ENCODE results near the gene IQCE.
"Not testable (repeated sequence)": the region's sequence is repeated elsewhere in the genome, so short reads cannot be mapped to it uniquely, and the experiment has no call there.

The IQCE gene

DNA sequence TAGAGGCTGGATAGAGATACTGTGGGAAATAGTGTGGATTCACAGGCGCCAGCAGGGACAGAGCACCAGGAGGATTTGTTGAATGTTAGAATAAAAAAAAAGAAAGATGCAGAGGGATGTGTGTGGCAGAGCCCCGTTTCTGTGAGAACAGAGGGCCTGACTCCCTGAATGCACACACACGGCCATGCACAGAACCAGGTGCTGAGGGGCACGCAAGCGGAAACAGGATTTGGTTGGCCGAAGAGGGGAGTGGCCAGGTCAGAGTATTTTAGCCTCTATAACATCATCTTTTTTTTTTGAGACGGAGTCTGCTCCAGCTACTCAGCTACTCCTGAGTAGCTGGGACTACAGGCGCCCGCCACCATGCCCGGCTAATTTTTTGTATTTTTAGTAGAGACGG is 21.9 kb downstream of the IQCE start:
- no peak for DNase-seq

DNA sequence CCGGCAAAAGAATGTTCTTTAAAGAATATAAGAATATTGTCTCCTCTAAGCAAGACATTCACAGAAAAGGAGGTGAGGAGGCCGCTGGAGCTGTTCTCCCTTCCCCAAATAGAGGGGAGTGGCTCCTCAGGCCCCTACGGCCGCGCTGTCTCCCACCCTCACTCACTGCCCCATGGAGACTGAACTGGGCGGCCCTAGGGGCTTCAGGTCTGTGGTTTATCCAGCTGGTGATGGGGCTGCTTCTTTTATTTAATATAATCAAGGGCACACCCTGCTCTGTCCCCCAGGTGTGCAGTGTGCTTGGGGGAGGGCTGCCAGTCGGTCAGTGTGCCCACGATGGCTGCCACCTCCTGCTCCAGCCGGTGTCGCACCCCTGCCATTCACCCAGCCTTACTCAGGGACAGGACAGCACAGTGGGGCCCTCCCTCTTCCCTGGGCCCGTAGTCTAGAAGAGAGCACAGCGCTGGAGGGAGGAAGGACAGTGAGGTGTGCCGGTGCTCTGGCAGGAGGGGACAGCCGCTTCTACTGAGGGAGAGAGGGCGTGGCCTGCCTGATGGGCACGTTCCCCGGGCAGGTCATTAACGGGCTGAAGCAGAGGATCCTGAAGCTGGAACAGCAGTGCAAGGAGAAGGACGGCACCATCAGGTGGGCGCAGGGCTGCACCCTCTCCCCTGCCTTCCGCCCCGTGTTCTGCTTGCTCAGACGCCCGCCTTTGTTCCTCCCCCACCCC is 23.4 kb downstream of the IQCE start:
- DNase-seq: no peak

GRCh38 chr7:2583798-2584580 is 25.2 kb downstream of the IQCE start:
- no peak for DNase-seq

- DNase-seq: no peak
Observed at GRCh38 chr7:2585446-2585845, 26.7 kb downstream of the IQCE start.

GRCh38 chr7:2586326-2587020 is 27.7 kb downstream of the IQCE start:
- no peak for DNase-seq

GRCh38 chr7:2587134-2587533 is 28.4 kb downstream of the IQCE start:
- no peak for DNase-seq

DNA sequence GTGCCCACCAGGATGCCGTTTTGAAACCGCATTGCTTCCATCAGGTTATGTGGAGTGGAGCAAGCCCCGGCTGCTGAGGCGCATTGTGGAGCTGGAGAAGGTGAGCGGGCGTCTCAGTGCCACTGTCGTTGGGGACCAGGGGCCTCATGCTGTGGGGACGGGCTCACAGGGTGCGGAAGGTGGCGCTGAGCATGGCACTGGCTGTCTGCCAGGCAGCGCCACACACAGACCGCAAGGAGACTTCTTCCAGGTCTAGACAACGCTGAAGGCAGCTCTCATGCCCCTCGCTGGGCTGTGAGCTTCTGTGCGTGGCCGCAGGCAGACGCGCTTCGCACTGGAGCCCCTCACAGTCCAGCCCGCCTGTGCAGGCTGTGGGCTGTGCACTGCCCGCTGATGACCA is 29.0 kb downstream of the IQCE start:
- no peak for DNase-seq

- DNase-seq: no peak
Observed at GRCh38 chr7:2589341-2589740, 30.6 kb downstream of the IQCE start.

GRCh38 chr7:2589941-2590340 is 31.2 kb downstream of the IQCE start:
- DNase-seq: not testable (repeated sequence)

DNA sequence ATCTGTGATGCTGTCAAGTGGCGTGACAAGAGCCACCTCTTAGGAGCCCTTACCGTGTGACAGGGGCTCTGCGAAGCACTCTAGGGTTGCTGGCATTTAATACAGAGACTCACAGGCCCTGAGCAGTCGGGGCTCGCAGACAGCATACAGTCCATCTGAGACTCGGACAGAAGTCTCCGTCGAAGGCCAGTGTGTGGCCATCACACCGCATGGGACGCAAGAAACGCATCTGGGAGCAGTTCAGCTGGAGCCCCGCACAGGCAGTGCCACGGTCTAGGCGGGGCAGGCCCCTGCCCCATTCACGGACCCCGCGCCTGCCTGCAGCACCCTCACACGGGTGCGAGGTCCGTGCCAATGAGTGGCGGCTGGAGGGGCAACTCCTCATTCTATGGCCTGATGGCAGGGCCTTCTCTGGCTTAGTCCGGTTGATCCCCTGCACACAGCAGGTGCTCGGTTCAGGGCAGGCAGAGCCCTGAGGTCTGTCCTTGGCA is 33.6 kb downstream of the IQCE start:
- no peak for DNase-seq

- no peak for DNase-seq
Observed at GRCh38 chr7:2593036-2593727, 34.4 kb downstream of the IQCE start.

DNA sequence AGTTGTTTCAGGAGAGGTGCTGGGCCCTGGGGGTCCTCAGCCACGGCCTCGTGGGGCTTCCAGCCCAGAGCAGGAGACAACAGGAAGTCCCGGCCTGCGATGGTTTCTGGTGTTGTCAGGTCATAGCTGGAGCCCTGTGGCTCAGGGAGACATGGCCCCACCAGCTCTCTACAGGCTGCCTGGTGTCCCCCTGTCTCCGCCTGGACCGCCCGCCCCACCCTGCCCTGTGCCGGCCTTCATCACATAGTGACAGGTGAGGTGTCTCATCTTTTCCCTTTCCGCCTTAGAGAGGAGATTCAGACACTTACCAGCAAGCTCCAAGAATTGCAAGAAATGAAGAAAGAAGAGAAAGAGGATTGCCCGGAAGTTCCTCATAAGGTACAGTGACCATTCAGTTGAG is 35.8 kb downstream of the IQCE start:
- no peak for DNase-seq

- no peak for DNase-seq
Observed at GRCh38 chr7:2595258-2595860, 36.6 kb downstream of the IQCE start.

- no peak for DNase-seq
Observed at GRCh38 chr7:2596464-2597272, 37.9 kb downstream of the IQCE start.

DNA sequence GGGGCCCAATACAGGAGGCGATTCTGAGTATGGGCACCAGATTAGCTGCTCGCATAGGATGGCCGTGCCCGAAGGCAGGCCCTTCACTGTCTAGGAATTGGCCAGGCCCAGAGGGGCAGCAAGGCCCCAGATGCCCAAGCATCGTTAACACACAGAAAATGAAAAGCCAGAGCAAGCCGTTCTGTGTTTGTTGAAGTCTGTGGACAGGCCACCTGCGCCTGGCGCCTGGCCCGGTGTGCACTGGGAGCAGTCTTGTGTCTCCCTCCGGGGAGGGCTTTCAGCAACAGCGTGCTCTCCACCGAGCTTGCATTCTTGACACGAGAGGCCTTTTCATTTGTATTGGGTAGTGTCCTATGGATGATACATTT is 38.5 kb downstream of the IQCE start:
- no peak for DNase-seq

DNA sequence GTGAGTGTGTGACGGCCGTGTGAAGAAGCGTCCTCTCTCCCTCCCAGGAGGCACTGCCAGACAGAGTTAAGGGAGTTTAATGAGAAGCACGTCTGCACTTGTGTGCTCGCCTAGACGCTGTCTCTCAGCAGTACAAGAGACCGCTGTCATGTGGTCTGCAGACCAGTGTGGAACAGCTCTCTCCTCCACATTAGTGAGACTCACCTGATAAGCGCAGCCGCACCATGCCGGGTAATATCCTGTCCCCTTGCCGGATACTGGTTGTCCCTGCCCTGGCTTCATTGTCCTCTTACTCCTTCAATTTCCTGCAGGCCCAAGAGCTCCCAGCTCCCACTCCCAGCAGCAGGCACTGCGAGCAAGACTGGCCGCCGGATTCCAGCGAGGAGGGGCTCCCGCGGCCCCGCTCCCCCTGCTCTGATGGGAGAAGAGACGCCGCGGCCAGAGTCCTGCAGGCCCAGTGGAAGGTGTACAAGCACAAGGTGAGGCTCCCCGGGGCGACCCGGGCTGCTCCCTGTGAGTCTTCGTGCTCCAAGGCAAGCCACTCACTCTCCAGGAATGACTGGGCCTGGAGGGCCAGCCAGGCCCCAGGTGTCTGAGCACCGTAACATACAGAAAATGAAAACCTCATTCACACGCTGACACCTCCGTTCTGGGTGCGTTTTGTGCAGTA is 39.5 kb downstream of the IQCE start:
- DNase-seq: no peak

DNA sequence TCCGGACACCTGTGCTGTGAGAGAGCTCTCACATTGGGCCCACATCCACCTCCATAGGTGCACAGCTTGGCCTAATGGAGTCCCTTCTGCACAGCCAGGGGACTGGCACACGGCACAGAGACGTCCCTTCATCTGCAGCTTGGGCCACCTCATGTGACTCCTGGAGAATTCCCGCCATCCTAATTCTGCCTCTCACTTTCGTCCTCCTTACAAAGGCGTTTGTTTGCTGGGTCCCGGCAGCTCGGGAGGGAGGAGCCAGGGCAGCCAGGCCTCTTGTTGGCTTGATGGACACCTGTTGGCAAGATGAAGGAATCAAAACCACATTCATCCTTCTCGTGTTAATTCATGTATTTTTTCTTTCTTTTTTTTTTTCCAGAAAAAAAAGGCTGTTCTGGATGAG is 42.3 kb downstream of the IQCE start:
- no peak for DNase-seq

DNA sequence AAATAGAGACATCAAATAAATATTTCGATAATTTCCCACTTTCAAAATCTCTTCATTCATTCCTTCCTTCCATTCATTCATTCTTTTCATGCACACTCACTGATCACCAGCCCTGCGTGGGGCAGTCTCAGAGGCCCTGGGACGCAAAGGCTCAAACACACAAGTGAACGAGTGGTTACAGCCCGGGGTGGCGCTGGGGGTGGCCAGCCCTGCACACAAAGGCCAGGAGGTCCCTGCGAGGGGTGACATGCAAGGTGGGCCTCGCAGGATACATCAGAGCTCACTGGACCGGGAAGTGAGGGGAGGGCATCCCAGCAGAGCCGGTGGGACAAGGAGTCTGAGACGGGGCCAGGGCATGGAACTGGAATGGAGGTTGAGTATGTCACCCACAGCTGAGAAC is 43.1 kb downstream of the IQCE start:
- DNase-seq: no peak

GRCh38 chr7:2602406-2603043 is 43.7 kb downstream of the IQCE start:
- DNase-seq: no peak

DNA sequence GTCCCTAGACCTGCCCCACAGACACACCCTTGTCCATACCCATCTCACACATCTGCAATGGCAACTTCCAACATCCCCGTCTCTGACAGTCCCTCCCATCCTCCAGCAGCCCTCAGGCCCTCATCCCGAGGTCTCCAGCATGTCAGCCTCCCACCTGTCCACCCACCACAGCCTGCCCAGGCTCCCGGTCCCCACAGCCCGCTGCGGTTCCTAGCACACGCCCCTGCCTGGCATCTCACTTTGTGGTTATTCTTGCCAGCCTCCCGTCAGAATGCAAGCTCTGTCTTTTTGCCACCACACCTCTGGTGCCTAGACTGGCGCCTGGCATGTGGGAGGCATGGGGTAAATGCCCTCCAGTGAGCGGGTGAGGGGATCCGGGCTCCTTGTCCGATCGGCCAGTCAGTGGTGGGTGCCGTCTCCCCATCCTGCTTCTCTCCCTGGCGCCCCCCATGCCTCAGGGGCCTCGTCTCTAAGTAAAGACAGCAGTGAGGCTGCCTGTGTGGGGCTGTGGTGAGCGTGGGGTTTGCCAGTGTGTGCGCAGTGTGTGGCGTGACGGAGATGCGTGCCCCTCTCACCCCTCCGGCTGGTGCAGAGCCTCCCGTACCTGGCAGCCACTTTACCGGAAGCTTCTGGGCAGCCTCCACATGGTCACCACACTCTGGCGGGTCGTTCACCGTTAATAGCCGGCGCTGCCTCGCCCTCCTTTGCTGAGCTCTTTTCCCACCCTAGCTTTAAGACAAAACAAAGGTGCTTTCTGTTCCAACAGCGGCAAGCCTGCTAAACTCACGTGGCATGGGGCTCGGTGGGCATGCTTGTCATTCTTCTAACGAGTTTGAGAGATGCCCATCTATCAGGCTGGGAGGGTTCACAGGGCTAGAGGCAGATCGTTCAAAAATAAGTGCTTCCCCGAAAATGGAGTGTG is 44.5 kb downstream of the IQCE start:
- no peak for DNase-seq
